Fibroblast of peridontal ligament (primary cell): ENCODE results near the gene SEMA3B.
"Not testable (repeated sequence)": the region's sequence is repeated elsewhere in the genome, so short reads cannot be mapped to it uniquely, and the experiment has no call there.

ENCODE experiments used
- DNase-seq: peaks from one replicate; pipeline ENCODE4 v3.0.0-alpha.2; 2010; ENCODE audit errors: extremely low read depth

SEMA3B gene

DNA sequence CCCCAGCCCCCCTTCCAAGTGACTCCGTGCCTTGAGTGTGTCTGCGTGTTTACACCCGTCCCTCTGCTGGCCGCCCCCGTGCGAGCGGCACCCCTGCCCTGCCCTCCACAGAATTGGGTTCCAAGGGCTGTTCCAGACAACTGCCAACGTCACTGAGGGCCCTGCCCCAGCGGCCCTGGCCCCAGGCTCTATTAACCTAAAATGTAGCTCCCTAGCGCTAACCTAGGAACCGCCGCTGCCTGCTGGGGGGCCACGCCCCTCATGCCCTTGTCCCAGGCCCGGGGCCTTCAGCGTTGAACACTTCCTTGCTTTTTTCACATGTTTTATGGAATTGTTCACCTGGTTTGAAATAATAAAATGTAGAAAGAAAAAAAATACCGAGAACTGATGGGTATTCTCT is 10.0 kb upstream of the SEMA3B start:
- no peak for DNase-seq

DNA sequence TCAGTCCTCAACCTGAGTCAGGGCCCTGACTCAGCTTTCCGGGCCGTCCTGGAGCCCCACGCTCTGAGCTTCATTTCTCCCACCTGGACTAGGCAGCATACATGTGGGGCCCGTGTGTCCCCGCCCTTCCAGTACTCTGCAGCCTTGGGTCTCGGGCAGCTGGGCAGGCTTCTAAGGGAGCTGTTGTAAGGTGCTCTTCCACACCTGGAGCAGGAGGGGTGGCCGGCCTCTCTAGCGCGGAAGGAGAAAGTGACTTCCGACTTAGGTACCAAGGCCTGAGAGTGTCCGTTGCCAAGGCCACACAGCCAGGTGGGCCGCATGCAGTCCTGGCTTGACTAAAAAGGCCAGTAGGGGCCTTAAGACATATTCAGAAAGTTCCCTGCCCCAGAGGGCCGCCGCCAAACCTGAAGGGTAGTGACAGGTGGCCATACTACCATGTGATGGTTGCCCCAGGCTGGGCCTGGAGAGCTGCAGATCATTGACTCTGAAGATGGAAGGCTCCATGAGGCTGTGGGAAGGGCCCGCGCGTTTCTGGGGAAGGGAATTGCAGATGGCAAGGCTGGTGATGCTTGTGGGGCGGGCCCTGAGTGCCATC is 9.4 kb upstream of the SEMA3B start:
- DNase-seq: no peak

DNA sequence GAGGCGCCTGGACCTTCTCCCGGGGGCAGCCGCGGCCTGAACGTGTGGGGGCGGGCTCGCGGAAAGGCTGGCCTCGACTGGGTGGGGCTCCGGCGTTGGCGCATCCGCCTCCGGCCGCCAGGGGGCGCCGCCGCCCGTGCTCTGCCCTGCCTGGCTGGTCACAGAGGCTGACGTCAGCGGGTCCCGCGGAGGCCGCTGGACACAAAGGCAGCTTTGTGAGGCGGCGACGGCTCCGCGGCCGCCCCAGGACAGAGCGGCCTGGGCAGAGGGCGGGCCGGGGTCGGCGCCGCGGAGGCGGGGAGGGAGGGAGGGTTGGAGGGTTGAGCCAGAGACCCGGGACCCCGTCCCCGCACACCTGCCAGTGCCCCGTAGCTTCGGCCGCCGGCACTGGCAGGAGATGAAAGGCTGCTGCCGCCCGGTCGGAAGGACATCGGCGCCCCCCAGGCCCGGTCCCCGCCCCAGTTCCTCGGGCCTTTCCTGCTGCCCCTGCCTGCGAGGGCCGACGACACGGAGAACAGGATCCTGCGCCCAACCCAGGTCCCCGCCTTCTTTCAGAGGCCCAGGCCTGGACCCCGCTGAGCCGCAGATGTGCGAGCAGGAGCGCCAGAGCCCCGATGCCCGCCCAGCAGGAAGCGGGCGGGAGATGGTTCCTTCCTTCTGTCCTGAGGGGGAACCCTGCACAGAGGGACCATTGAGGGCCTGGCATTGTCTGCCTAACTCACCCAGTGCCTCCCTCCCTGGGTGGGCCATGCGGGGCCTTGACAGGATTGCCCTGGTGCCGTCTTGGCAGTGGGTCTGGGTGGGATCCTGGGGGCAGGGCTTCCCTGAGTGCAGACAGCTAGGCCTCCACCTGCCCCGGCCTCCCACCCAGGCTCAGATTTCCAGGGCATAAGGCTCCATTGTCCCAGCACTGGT is 8.7 kb upstream of the SEMA3B start:
- DNase-seq: peak; percentile 81

DNA sequence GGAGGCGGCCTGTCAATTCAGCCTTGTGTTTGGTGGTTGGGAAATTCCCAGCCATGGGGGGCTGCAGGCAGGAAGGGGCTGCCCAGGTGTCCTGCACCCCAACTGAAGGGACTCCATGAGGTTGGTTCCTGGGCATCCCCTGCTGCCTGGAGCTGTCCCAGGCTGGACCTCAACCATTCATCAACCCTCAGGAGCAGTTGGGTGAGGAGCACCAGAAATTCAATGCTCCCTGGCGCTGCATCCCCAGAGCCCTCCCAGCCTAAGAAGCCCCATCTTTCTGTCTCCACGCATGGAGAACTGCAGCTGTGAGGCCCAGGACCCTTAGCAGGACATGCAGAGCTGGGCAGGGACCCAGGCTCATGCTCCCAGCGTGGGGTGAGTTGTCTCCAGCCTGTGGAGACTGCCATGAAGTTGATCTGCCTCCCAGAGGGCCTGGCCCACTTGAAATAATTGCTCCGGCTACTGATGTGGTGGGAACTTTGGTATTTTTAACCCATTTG is 8.0 kb upstream of the SEMA3B start:
- DNase-seq: no peak

DNA sequence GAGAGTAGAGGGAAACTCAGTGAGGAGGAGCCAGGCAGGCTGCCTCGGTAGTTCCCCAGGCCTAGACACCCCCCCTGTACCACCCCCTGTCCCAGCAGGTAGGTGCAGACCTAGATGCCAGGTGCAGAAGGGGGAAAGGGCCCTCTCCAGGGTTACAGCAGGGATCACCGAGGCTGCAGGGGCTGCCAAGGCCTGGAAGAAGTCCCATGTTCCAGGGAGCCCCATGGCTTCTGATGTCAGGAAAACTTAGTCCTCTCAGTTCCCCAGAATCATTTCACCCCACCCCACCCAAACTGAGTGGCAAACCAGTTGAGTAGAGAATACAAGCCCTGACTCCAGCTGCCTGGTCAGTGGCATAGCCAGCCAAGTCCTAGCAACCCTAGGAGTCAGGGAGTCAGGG is 7.4 kb upstream of the SEMA3B start:
- DNase-seq: no peak

DNA sequence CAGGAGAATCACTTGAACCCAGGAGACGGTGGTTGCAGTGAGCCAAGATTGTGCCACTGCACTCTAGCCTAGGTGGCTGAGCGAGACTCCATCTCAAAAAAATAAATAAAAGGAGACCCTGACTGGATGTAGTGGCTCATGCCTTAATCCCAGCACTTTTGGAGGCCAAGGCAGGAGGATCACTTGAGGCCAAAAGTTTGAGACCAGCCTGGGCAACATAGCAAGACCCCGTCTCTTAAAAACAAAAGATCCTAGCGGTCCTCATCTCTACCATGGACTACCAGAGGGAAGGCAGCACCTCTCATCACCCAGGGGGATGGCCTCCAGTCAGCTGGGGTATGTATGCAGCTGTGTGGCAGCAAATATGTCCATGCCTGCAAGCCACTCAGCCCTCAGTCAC is 6.7 kb upstream of the SEMA3B start:
- not testable (repeated sequence) for DNase-seq

DNA sequence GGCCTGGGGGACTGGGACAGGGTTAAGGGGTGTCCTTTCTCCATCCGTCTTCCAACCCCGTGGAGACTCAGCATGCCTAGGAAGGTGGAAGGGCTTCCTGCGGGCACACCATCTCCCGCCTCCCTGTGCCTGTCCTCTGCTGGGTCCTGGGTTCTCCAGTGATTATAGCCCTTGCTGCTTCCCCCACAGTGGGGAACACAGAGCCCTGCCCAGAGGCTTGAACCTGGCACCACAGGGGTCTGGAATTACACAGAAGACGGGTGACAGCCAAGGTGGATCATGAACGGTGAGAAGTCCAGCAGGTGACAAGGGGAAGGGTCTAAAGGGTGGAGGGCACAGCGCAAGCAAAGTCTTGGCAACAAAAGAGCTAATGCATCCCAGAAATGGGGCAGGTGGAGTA is 6.2 kb upstream of the SEMA3B start:
- DNase-seq: no peak

DNA sequence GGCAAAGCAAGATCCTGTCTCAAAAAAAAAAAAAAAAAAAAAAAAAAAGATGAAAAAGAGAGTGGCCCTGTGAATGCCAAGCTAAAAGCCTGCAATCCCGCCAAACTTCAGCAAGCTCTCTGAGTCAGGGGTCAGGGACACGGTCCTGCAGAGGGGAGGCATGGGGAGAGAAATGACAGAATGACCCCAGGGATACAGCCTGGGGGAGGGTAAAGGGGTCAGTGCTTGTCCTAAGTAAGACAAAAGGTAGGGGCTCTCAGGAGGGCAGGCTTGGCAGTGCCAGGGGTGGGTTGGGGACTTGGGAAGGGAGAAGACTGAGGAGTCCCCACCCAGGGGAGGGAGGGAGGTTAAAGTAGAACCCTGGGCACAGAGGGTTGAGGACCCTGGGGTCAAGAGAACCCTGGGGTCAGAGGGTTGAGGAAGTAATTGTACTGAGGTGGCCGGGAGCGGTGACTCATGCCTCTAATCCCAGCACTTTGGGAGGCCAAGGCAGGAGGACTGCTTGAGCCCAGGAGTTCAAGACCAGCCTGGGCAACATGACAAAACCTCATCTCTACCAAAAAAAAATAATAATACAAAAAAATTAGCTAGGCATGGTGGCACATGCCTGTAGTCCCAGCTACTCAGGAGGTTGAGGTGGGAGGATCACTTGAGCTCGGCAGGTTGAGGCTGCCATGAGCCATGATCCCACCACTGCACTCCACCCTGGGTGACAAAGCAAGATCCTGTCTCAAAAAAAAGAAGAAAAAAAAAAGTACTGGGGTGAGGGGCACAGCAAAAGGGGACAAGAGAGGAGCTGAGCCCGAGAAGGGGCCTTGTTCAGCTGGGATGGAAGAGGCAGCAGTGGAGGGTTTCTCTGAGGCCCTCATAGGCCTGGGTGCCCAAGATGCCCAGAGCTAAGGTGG is 5.2 kb upstream of the SEMA3B start:
- DNase-seq: no peak

DNA sequence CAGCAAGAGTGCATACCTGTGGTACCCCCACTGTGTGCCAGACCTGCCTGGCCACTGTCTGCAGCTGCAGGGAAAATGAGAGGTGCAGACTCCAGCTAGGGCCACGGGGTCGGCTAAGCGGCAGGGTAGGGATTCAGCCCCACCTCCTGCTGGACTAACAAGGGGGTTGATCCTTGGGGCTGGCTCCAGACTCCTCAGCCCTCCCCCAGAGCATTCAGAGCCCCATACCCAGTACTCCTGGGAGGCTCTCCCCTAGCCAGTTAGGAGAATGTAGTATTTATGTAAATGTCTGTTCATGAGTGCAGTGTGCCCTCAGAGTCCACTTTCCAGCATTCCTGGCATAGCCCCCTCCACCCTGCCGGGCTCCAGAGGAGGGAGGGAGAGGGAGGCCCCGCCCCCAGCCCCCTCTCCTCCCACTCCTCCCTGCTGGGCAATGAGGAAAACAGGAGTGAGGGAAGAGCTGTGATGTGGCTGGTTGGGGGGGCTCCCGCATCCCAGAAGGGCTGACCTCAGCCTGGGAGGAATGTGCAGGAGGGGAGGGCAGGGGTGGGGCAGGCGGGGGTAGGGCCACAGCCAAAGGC is 4.5 kb upstream of the SEMA3B start:
- DNase-seq: peak; percentile 94

DNA sequence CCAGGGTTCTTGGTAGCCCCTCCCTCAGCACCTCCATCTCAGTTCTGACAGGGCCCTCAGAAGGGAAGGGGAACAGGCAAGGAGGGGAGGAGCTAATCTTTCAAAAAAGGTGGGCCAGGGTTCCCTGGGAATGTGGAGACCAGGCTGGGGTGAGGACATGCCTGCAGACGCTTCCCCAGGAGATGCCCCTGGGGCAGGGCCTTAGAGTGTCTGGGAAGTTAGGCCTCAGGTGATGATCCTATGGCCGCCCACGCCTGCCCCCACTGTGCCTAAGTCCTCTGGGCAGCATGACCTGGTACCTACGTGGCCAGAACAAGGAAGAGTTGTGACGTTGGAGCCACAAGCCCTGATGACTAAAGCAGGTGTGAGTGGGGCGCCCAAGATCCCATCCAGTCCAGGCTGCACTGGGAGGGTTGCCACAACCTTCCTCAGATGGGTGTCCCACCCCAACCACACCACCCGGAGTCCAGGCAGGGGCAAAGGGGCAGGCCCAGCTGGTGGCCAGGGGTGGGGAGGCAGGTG is 3.9 kb upstream of the SEMA3B start:
- DNase-seq: no peak

DNA sequence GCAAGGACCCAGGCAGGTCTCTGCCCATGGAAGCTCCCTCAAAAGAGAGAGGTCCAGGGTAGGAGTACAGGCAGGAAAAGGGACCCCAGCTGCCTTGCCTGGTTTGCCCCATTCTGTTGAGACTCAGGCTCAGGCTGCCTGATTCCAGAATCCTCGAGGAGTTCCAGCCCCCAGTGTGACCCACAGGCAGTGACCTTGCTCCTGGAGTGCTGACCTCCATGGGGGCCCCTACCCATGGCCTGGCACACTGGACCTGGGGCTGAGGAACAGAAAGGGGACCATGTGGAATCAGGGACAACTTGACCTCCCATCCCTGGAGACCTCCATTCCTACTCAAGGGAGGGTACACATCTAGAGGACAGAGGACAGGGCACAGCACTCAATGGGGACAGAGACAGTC is 3.4 kb upstream of the SEMA3B start:
- no peak for DNase-seq

DNA sequence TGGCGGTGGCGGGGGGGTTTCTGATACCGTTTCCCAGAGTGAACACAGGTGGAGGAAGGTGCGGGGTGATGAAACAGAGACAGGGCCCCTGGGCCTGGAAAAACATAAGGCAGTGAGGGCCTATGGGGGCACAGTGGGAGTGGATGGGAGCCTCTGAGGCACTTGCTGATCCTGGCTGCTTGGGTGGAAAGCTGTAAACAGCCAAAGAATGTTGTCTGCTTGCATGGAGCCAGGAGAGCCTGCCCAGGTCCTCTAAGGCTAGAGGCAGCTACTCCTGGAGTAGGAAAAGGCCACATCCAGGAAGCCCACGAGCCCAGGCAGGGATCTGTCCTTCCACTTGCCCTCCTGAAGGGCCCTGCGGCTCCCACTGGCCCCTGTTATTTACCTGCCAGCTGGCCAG is 2.9 kb upstream of the SEMA3B start:
- DNase-seq: no peak

DNA sequence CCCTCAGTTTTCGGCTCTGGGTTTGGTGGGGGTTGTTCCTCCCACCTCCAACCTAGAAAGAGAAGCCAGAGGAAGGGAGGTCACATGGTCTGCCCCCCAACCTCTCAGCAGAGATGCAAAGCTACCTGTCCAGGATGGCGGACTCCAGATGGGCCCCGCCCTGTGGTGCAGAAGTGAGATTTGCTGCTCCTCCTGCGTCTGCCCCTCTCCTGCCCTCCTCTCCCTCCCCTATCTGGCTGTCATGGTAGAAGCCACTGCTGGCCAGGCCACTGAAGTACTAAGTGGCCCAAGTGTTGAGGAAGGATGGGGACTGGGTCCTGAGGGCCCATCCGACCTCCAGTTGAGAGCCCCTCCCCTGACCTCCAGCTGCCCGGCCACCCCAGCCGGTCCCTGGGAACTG is 2.1 kb upstream of the SEMA3B start:
- no peak for DNase-seq

DNA sequence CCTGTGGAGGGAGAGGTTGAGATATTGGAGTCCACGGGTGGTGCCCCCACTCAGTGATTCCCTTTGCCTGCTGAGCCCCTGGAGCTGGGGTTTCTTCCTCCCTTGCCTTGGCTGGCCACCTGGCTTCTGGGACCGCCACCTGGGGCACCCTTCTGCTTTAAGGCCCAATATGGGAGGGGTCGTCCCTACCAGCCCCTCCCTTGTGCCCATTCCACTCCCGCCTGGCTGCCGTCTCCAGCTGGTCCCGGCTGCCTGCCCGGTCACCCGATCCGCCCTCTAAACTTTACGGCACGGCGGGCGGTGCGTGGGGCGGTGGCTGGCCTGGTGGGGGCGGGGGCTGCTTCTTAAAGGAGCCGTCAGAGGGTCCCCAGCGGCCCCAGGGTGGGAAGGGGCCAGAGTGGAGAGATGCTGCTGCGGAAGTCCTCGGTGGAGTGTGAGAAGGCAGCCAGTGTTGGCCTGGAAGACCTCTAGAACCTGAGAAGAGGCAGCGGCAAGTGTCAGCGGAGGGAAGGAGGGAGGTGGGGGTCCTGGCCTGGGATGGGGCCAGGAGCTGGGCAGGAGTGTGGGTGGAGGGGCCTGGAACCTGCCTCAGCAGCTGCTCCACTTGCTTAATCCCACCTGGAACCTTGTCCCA is 1.6 kb upstream of the SEMA3B start:
- no peak for DNase-seq

DNA sequence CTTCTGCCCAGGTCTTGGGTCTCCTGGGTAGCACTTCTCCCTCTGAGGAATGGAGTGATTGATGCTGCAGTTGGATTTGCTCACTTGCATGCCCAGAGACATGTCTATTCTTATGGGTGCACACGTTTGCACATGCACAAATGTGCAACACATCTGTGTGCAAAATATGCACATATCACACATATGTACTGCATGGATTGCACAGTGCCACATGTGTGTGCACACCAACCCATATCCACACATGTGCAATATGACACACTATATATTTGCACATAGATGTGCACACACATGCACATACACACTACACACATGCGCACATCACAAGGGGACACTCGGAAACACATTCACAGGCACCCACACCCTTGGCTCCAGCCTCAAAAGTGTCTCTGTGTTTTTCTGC is 671 bp upstream of the SEMA3B start:
- DNase-seq: no peak

DNA sequence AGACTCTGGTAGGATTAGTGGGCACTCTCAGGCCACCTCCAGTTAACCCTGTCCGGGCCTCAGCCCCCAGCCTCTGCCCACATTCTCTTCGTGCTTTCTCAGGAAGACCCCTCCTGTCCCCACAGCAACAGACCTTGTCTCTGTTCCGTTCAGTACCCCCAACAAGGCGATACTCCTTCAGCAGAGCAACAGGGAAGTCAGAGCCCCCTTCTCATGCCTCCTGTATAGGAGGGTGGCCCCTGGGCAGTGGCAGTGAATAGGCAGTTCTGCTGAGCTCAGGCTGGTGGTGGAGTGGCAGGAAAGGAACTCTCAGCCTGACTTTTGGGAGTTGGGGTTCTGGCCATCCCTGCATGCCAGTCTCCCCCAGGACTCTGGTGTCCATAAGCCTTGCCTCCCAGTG is 513 bp downstream of the SEMA3B start:
- no peak for DNase-seq

DNA sequence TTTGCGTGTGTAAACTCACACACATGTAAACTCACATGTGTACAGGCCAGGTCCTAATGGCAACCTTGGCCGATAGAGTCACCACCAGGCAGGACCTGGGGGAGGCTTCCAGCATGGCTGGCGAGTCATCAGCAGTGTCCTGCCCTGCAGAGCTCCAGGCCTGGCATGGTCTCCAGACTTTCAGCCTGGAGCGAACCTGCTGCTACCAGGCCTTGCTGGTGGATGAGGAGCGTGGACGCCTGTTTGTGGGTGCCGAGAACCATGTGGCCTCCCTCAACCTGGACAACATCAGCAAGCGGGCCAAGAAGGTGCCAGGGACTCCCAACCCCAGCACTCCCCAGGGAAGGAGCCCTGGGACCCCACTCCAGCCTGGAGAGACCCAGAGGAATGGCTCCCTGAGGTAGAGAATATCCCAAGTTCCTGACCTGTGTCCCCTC is 1.0 kb downstream of the SEMA3B start:
- no peak for DNase-seq

DNA sequence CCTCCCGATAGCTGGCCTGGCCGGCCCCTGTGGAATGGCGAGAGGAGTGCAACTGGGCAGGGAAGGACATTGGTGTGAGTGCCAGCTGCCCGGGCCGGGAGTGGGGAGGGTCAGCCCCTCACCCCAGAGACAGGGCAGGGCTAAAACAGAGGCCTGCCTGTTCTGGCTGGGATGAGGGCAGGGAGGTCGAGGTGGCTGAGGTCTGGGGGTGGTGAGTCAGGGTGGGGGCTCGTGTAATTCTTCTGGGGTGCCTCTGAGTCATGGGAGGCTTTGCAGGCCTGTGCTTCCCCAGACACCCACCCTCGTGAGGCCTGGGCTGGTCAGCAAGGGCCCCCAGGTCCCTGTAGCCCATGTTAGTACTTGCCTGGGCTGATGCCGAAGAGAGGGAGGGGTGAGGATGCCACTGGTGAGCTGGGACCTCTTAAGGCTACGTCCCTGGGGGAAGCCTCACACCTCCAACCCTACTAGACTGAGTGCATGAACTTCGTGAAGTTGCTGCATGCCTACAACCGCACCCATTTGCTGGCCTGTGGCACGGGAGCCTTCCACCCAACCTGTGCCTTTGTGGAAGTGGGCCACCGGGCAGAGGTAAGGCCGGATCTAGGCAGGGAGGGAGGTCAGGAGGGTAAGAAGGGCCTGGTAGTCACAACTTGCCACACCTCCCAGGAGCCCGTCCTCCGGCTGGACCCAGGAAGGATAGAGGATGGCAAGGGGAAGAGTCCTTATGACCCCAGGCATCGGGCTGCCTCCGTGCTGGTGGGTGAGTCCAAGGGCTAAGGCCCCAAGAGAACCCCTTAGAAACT is 1.7 kb downstream of the SEMA3B start:
- no peak for DNase-seq

DNA sequence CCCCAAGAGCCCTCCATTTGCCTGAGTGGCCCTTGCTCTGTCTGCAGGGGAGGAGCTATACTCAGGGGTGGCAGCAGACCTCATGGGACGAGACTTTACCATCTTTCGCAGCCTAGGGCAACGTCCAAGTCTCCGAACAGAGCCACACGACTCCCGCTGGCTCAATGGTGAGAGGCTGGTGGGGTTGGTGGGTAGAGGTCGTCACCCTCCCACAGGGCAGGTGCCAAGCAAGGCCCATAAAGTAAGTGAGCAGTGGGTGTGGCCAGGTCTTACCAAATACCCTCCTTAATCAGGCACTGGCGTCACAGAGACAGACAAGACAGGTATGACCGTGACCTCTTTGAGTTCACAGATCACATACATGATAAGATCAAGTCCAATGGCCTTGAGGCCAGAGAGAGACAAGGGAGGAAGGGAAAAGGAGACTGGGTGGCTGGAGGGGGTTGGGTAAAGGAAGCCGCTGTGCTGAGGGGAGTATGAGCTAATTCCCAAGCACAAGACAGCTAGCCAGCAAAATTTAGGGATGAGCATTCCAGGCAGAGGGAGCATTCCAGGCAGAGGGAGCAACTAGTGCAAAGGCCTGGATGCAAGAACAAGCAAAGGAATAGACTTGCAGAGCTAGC is 2.5 kb downstream of the SEMA3B start:
- DNase-seq: no peak

DNA sequence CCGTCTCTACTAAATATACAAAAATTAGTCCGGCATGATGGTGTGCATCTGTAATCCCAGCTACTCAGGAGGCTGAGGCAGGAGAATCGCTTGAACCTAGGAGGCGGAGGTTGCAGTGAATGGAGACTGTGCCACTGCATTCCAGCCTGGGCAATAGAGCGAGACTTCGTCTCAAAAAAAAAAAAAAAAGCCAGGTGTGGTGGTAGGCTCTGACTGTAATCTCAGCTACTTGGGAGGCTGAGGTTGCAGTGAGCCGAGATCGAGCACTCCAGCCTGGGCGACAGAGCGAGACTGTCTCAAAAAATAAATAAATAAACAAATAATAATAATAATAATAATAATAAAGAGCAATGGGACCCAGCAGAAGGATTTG is 3.6 kb downstream of the SEMA3B start:
- not testable (repeated sequence) for DNase-seq
